NCI-H748 treated with DMSO at 0.1 percent for 48 hours (cell line): ENCODE results near the gene S1PR2.
"Not testable (repeated sequence)": the region's sequence is repeated elsewhere in the genome, so short reads cannot be mapped to it uniquely, and the experiment has no call there.

ENCODE experiments used
- DNase-seq: peaks from one replicate; lab custom pipeline; 2025; lab: John Stamatoyannopoulos, UW

S1PR2 gene

GRCh38 chr19:10223488-10224213, 7.5 kb downstream of the S1PR2 start:
- no peak for DNase-seq

GRCh38 chr19:10222201-10222890, 8.8 kb downstream of the S1PR2 start:
- no peak for DNase-seq

GRCh38 chr19:10220695-10221094, 10.4 kb downstream of the S1PR2 start:
- no peak for DNase-seq

- no peak for DNase-seq
These were observed 11.5 kb downstream of the S1PR2 start for GRCh38 chr19:10219678-10220077.

GRCh38 chr19:10217085-10217484, 14.0 kb downstream of the S1PR2 start:
- DNase-seq, result no peak

GRCh38 chr19:10214784-10215183, 16.3 kb downstream of the S1PR2 start:
- no peak for DNase-seq

- no peak for DNase-seq
These were observed 19.4 kb downstream of the S1PR2 start for GRCh38 chr19:10211691-10212090.

- no peak for DNase-seq
These were observed 20.1 kb downstream of the S1PR2 start for GRCh38 chr19:10211061-10211460.

- DNase-seq, result no peak
These were observed 21.8 kb downstream of the S1PR2 start for GRCh38 chr19:10209315-10209714.

- no peak for DNase-seq
These were observed 24.1 kb downstream of the S1PR2 start for GRCh38 chr19:10207026-10207425.

GRCh38 chr19:10206226-10206885, 24.8 kb downstream of the S1PR2 start:
- DNase-seq, result no peak

- no peak for DNase-seq
These were observed 25.5 kb downstream of the S1PR2 start for GRCh38 chr19:10205636-10206035.

GRCh38 chr19:10203686-10204085, 27.4 kb downstream of the S1PR2 start:
- no peak for DNase-seq

- no peak for DNase-seq
These were observed 30.0 kb downstream of the S1PR2 start for GRCh38 chr19:10201176-10201575.

GRCh38 chr19:10200101-10200500, 31.0 kb downstream of the S1PR2 start:
- DNase-seq, result not testable (repeated sequence)

GRCh38 chr19:10198889-10199644, 32.1 kb downstream of the S1PR2 start:
- DNase-seq, result not testable (repeated sequence)

GRCh38 chr19:10195199-10195519, 36.0 kb downstream of the S1PR2 start:
- no peak for DNase-seq

GRCh38 chr19:10194500-10195198, 36.5 kb downstream of the S1PR2 start, which contains the start of gene DNMT1:
TSS of gene DNMT1 (minus strand) at chr19:10194953. CDS start at chr19:10194899, 54 bp downstream.
- peak; percentile 87 for DNase-seq

- no peak for DNase-seq
These were observed 37.2 kb downstream of the S1PR2 start for GRCh38 chr19:10193790-10194499.

GRCh38 chr19:10192922-10193321, 38.2 kb downstream of the S1PR2 start:
- no peak for DNase-seq

- DNase-seq, result no peak
These were observed 39.8 kb downstream of the S1PR2 start for GRCh38 chr19:10191347-10191746.
